HFF-Myc (cell line): ENCODE measurements around the gene SLC11A1.

Experiments used
- DNase-seq: peaks from one replicate; pipeline ENCODE4 v3.0.0-alpha.2; 2011; ENCODE audit warnings: low read depth; ENCODE audit errors: extremely low read depth
- H3K4me3 ChIP-seq: replicated peaks from 2 replicates; pipeline ENCODE4 v1.5.1; 2011; ENCODE audit warnings: low read depth, mild to moderate bottlenecking, control low read depth, low read length
- TF ChIP-seq, protein P1 (sequence below): IDR thresholded peaks from 2 replicates; pipeline ENCODE4 v1.5.1; 2012; ENCODE audit warnings: mild to moderate bottlenecking, low read depth, low read length, control low read depth; ENCODE audit errors: missing control alignments

SLC11A1 gene

DNA sequence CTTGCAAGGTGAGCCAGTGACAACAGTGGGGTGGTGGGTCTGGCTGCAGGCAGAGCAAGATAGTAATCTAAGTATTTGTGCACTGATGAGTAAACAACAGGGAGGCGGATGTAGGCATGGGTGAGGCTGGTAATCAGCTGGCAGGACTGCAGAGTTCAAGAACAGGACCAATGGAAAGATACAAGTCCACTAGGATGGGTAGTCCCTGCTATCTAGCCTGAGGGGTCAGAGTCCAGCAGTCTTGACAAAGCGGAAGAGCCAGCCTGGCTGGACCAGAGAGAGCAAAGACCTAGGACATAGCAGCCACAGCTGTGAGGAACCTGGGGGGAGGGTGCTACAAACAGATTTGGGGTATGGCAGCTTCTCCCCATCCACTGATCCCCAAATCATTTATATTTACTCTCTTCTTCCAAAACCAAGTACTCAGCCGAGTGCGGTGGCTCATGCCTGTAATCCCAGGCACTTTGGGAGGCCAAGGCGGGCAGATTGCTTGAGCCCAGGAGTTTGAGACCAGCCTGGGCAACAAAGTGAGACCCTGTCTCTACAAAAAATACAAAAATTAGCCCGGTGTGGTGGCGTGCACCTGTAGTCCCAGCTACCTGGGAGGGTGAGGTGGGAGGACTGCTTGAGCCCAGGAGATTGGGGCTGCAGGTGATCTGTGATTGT, 62.8 kb downstream of the SLC11A1 start:
- DNase-seq = no peak
- TF ChIP-seq, protein P1, sequence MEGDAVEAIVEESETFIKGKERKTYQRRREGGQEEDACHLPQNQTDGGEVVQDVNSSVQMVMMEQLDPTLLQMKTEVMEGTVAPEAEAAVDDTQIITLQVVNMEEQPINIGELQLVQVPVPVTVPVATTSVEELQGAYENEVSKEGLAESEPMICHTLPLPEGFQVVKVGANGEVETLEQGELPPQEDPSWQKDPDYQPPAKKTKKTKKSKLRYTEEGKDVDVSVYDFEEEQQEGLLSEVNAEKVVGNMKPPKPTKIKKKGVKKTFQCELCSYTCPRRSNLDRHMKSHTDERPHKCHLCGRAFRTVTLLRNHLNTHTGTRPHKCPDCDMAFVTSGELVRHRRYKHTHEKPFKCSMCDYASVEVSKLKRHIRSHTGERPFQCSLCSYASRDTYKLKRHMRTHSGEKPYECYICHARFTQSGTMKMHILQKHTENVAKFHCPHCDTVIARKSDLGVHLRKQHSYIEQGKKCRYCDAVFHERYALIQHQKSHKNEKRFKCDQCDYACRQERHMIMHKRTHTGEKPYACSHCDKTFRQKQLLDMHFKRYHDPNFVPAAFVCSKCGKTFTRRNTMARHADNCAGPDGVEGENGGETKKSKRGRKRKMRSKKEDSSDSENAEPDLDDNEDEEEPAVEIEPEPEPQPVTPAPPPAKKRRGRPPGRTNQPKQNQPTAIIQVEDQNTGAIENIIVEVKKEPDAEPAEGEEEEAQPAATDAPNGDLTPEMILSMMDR = no peak
- H3K4me3 ChIP-seq = no peak overlapping the region

DNA sequence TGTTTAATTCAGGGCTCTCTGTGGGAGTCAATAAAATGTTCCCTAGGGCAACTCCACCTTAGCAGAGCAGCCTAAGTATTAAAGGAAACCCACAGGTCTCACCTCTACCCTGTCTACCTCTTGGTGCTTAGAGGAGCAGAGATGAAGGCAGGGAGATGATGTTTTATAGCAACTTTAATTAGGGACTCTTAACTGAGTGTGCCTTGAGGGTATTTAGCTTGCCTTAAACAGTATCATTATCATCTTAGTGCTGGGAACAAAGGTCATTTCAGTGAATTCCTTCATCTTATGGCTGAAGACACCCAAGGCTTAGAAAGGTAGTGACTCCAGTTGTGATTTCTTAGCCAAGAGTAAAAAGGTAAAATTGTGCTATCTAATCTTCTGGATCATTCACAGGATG, 63.5 kb downstream of the SLC11A1 start:
- DNase-seq = no peak
- H3K4me3 ChIP-seq = no peak overlapping the region
- TF ChIP-seq, protein P1 = no peak
